K562 (cell line): ENCODE results near the gene TNF. TPM values are rescaled to one million over a fixed set of nuclear protein-coding genes. Genes with fewer than 3 reads are reported as not detected.

Experiments
- CTBP1 ChIP-seq: fragments of 450-650 bp; IDR thresholded peaks from 2 replicates; pipeline ENCODE4 v1.6.1; 2016; ENCODE audit warnings: borderline replicate concordance
- EHMT2 ChIP-seq: fragments of 450-650 bp; IDR thresholded peaks from 2 replicates; pipeline ENCODE4 v1.6.1; 2018; ENCODE audit warnings: antibody characterized with exemption
- GATA2 ChIP-seq: sonication (generic); formaldehyde crosslinking; IDR thresholded peaks from 2 replicates; pipeline ENCODE4 v1.4.0; 2020; ENCODE audit warnings: mild to moderate bottlenecking, missing genetic modification reagents
- LEF1 ChIP-seq: fragments of 450-650 bp; IDR thresholded peaks from 2 replicates; pipeline ENCODE4 v1.6.1; 2016; ENCODE audit warnings: mild to moderate bottlenecking
- NCOR1 ChIP-seq: fragments of 450-650 bp; IDR thresholded peaks from 2 replicates; pipeline ENCODE4 v1.6.1; 2016; ENCODE audit warnings: mild to moderate bottlenecking, moderate library complexity
- PKNOX1 ChIP-seq: fragments of 450-650 bp; IDR thresholded peaks from 2 replicates; pipeline ENCODE4 v1.6.1; 2016
- ZNF165 ChIP-seq: fragments of 250-450 bp; sonication (Bioruptor Pico); IDR thresholded peaks from 2 replicates; pipeline ENCODE4 v1.4.0; 2020; ENCODE audit warnings: borderline replicate concordance
- ZNF24 ChIP-seq: fragments of 450-650 bp; IDR thresholded peaks from 2 replicates; pipeline ENCODE4 v1.6.1; 2016
- ZNF318 ChIP-seq, 2 experiments: fragments of 450-650 bp; IDR thresholded peaks; 2 replicates each; pipeline ENCODE4 v1.6.1; 2016; ENCODE audit warnings: mild to moderate bottlenecking in 2 of 2, borderline replicate concordance in 1 of 2, low read depth in 1 of 2, moderate library complexity in 1 of 2
- ZNF324 ChIP-seq: fragments of 250-450 bp; sonication (Bioruptor Pico); IDR thresholded peaks from 2 replicates; pipeline ENCODE4 v1.4.0; 2020; ENCODE audit warnings: mild to moderate bottlenecking
- ZNF561 ChIP-seq: fragments of 450-650 bp; formaldehyde crosslinking; conservative IDR thresholded peaks from 2 replicates; pipeline ENCODE4 v1.4.0; 2020; ENCODE audit warnings: mild to moderate bottlenecking, moderate library complexity
- ZNF584 ChIP-seq: fragments of 200-800 bp; sonication (Bioruptor generic); IDR thresholded peaks from 2 replicates; pipeline ENCODE4 v1.6.1; 2016; ENCODE audit warnings: low read depth, mild to moderate bottlenecking, missing genetic modification characterization, missing compliant biosample characterization
- ZNF586 ChIP-seq: fragments of 450-650 bp; formaldehyde crosslinking; conservative IDR thresholded peaks from 2 replicates; pipeline ENCODE4 v1.4.0; 2020; ENCODE audit warnings: mild to moderate bottlenecking, moderate library complexity
- ZNF589 ChIP-seq: fragments of 200-800 bp; sonication (Bioruptor generic); IDR thresholded peaks from 2 replicates; pipeline ENCODE4 v1.6.1; 2016; ENCODE audit warnings: low read depth, missing genetic modification characterization, missing compliant biosample characterization
- ZNF668 ChIP-seq: fragments of 250-450 bp; sonication (Bioruptor Pico); IDR thresholded peaks from 2 replicates; pipeline ENCODE4 v1.8.0; 2022; ENCODE audit warnings: mild to moderate bottlenecking, inconsistent platforms
- ZNF696 ChIP-seq: fragments of 250-450 bp; sonication (Bioruptor Pico); conservative IDR thresholded peaks from 2 replicates; pipeline ENCODE4 v1.4.0; 2020; ENCODE audit warnings: mild to moderate bottlenecking, moderate library complexity
- ZNF780A ChIP-seq: fragments of 250-450 bp; sonication (Bioruptor Pico); IDR thresholded peaks from 2 replicates; pipeline ENCODE4 v1.5.0; 2021; ENCODE audit warnings: mild to moderate bottlenecking
- polyA plus RNA-seq, 8 experiments: library from polyadenylated mRNA; depleted of rRNA in 4 of 8; stranded (reverse) in 5 of 8; unstranded in 3 of 8; fragments of >200 nt; fragmentation: Nextera tagmentation in 2 of 8; fragmentation: Illumina TruSeq in 1 of 8; extraction: Ambion mirVana in 2 of 8; extraction: Trizol in 1 of 8; gene quantifications; 2 replicates each; pipeline versions ENCODE4 v1.2.1 to v1.2.3, GENCODE V29; 2011 to 2014; ENCODE audit warnings: inconsistent platforms in 1 of 8, missing spikeins in 1 of 8
- total RNA-seq, 7 experiments: library from RNA; depleted of rRNA in 6 of 7; stranded (reverse); fragments of >200 nt in 6 of 7; fragmentation: Illumina TruSeq in 2 of 7; extraction: Trizol in 2 of 7; gene quantifications; 2 replicates each; pipeline versions ENCODE4 v1.2.1 to v1.2.3, GENCODE V29; 2011 to 2021; ENCODE audit warnings: low replicate concordance in 1 of 7
- TF ChIP-seq, protein P1 (sequence below): fragments of 250-450 bp; sonication (Bioruptor Pico); IDR thresholded peaks from 2 replicates; pipeline ENCODE4 v1.8.0; 2021; ENCODE audit warnings: moderate library complexity, mild to moderate bottlenecking, inconsistent platforms

The TNF gene
- total and polyA plus RNA-seq, 9 of the 15 experiments (the other 6 are each of a cell fraction or from before 2014, with no cell fraction given) = 0.08 to 0.40 TPM; not detected in 7

DNA sequence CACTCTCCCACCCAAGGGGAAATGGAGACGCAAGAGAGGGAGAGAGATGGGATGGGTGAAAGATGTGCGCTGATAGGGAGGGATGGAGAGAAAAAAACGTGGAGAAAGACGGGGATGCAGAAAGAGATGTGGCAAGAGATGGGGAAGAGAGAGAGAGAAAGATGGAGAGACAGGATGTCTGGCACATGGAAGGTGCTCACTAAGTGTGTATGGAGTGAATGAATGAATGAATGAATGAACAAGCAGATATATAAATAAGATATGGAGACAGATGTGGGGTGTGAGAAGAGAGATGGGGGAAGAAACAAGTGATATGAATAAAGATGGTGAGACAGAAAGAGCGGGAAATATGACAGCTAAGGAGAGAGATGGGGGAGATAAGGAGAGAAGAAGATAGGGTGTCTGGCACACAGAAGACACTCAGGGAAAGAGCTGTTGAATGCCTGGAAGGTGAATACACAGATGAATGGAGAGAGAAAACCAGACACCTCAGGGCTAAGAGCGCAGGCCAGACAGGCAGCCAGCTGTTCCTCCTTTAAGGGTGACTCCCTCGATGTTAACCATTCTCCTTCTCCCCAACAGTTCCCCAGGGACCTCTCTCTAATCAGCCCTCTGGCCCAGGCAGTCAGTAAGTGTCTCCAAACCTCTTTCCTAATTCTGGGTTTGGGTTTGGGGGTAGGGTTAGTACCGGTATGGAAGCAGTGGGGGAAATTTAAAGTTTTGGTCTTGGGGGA, 754 bp downstream of the TNF start (continued):
- TF ChIP-seq ZNF589 = no peak
- no peak for TF ChIP-seq ZNF324 (CRISPR knock-in tag)
- no peak for TF ChIP-seq ZNF668 (CRISPR knock-in tag)
- no peak for TF ChIP-seq EHMT2
- TF ChIP-seq PKNOX1 = no peak
- peak; percentile 57; the same call in 1 of the 2 replicates for TF ChIP-seq CTBP1
- TF ChIP-seq GATA2 (CRISPR knock-in tag) = peak; percentile 60; the same call in 1 of the 2 replicates
- TF ChIP-seq ZNF696 (CRISPR knock-in tag) = no peak
- no peak for TF ChIP-seq ZNF584 (CRISPR knock-in tag)
- TF ChIP-seq ZNF586 (CRISPR knock-in tag) = no peak
- TF ChIP-seq ZNF780A (CRISPR knock-in tag) = no peak
- TF ChIP-seq ZNF318 (IDR thresholded peaks at IDR 0.05; ENCODE audit: borderline replicate concordance in 1 of 2, low read depth in 1 of 2) = no peak
- no peak for TF ChIP-seq LEF1
- TF ChIP-seq, protein P1, sequence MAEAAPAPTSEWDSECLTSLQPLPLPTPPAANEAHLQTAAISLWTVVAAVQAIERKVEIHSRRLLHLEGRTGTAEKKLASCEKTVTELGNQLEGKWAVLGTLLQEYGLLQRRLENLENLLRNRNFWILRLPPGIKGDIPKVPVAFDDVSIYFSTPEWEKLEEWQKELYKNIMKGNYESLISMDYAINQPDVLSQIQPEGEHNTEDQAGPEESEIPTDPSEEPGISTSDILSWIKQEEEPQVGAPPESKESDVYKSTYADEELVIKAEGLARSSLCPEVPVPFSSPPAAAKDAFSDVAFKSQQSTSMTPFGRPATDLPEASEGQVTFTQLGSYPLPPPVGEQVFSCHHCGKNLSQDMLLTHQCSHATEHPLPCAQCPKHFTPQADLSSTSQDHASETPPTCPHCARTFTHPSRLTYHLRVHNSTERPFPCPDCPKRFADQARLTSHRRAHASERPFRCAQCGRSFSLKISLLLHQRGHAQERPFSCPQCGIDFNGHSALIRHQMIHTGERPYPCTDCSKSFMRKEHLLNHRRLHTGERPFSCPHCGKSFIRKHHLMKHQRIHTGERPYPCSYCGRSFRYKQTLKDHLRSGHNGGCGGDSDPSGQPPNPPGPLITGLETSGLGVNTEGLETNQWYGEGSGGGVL (CRISPR knock-in tag) = no peak
- no peak for TF ChIP-seq NCOR1
- no peak for TF ChIP-seq ZNF561 (CRISPR knock-in tag)
- TF ChIP-seq ZNF165 (CRISPR knock-in tag) = no peak
- peak; percentile 85 for TF ChIP-seq ZNF24
